Stimulated activated CD8-positive, alpha-beta memory T cell treated with anti-CD3 and anti-CD28 coated beads, Interleukin-7, amount 100 ng/mL, for 48 hours (primary cell): ENCODE data around the gene BRD3.

ENCODE experiments used
- DNase-seq, 2 donors: peaks; one replicate each; pipeline ENCODE4 v3.0.0-alpha.2; 2020; ENCODE audit warnings: low read depth in 1 of 2; ENCODE audit errors: extremely low read depth in 1 of 2

The BRD3 gene

DNA sequence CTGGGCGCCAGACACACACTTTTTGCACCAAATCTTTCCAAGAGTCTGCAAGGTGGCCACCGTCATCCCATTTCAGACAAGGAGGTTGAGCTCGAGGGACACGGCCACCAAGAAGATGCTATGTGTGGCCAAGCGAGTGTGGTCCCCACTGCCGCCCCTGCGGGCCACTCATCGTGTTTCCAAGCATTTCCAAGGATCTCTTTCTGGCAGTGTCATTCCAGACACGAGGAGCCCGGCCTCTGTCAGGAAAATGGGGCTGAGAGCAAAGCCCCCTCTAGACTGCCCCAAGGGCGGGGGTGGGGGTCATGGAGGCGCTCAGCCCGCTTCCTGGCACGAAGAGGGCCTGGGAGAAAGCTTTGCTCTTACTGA lies 86.3 kb downstream of the BRD3 start:
- no peak for DNase-seq

DNA sequence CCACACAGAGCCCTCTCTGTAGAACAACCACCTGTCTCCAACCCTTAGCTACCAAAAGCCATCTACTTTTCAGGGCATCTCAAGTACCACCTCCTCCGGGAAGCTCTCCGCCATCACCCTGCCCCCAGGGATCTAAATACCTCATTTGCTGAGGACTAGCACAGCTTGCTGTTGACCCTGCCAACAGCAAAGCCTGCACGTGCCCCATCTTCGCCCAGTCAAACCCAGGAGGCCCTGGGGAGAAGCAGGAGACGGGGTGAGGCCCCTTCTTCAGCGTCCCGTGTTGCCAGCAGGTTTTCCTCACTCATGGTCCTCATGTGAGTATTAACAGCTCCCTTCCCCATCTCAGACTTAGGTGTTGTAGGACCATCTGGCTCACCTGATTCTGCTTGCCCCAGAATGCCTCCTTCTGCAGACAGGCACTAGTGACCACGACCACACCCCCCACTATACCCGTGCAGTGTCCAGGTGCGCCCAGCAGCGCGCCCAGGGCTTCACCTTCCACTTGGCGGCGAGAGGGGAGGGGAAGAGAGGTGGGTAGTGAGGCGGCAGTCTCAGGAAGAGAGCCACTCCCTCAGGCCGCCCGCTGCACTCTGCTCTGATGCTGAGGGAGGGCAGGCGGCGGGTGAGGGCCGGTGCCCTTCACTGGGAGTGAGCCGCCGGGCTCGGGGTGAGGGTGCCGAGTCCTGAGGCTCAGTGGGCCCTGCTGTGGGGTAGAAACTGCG lies 86.8 kb downstream of the BRD3 start:
- no peak for DNase-seq
